Type B pancreatic cell (in vitro differentiated cells): Measurements from ENCODE around the gene POLR3A. TPM values are rescaled to one million over a fixed set of nuclear protein-coding genes. Genes with fewer than 3 reads are reported as not detected.

Experiments used
- DNase-seq: peaks from one replicate; pipeline ENCODE4 v3.0.0; 2021; ENCODE audit warnings: mixed read lengths; ENCODE audit not compliant: unreplicated experiment; ENCODE audit errors: extremely low spot score
- H3K27ac Mint-ChIP-seq: 2 replicates; pipeline ENCODE4 v1.8.0; 2021; ENCODE audit warnings: mild to moderate bottlenecking, mixed read lengths
- H3K27me3 Mint-ChIP-seq: 2 replicates; pipeline ENCODE4 v1.8.0; 2021; ENCODE audit warnings: mixed read lengths
- H3K36me3 Mint-ChIP-seq: 2 replicates; pipeline ENCODE4 v1.8.0; 2021; ENCODE audit warnings: mixed read lengths
- H3K4me1 Mint-ChIP-seq: one replicate; pipeline ENCODE4 v1.8.0; 2021; ENCODE audit warnings: mixed read lengths; ENCODE audit not compliant: unreplicated experiment
- H3K4me3 Mint-ChIP-seq: 2 replicates; pipeline ENCODE4 v1.8.0; 2021; ENCODE audit warnings: mild to moderate bottlenecking, mixed read lengths
- H3K9me3 Mint-ChIP-seq: 2 replicates; pipeline ENCODE4 v1.8.0; 2021; ENCODE audit warnings: mixed read lengths
- CTCF ChIP-seq: fragments of 200-600 bp; sonication (generic); conservative IDR thresholded peaks from 2 replicates; pipeline ENCODE4 v1.5.0; 2021; ENCODE audit warnings: antibody characterized with exemption, mild to moderate bottlenecking
- total RNA-seq: library from RNA; stranded (reverse); gene quantifications from 2 replicates; pipeline ENCODE4 v1.2.1, GENCODE V29; 2021; ENCODE audit warnings: low replicate concordance

Gene POLR3A
- total RNA-seq, 1 donor from 2014 or later, result 23.8 TPM

DNA sequence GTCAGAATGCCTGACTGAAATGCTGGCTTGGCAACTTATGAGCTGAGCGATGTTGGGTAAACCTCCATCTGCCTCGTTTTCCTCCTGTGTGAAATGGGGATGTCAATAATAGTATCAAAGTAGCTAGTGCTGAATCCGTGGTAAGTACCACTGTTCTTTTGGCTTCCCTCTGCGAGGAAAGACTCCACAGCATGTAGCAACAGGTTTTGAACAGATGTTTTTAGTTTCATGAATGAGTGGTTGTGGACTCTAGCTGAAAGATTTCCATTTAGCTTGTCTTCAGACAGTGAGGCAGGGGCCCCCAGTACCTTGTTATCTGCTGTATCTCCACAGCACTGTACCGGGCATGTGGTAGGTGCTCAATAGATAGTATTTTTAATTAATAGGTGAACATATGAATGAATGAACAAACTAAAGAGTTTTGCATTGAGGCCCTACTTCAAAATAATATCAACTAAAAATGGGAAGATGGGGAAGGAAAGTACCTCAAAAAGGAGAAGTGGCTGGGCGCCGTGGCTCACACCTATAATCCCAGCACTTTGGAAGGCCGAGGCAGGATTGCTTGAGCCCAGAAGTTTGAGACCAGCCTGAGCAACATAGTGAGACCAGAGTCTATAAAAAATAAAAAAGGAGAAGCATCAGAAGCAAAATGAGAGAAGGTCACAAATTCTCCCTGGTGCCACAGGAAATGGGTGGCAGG lies 97.1 kb downstream of the POLR3A start:
- H3K9me3 Mint-ChIP-seq, result no peaks in the 10 kb centered on the region
- TF ChIP-seq CTCF, result no peak
- H3K36me3 Mint-ChIP-seq, result no peaks in the 10 kb centered on the region
- H3K4me1 Mint-ChIP-seq, result peaks cover 39% of the 10 kb centered on the region
- DNase-seq, result no peak
- peak overlapping the region; percentile 19 for H3K27ac Mint-ChIP-seq
- no peaks in the 10 kb centered on the region for H3K27me3 Mint-ChIP-seq
- no peak overlapping the region for H3K4me3 Mint-ChIP-seq

- TF ChIP-seq CTCF, result no peak
- Mint-ChIP-seq H3K4me3 (peak overlapping the region; percentile 88), H3K27ac (peak overlapping the region; percentile 75), H3K4me1 (peaks cover 38% of the 10 kb centered on the region), H3K9me3 (no peaks in the 10 kb centered on the region), H3K36me3 (no peaks in the 10 kb centered on the region), H3K27me3 (no peaks in the 10 kb centered on the region)
- no peak for DNase-seq
Observed at GRCh38 chr10:77927402-77928246, 101.7 kb downstream of the POLR3A start.

GRCh38 chr10:77926566-77927401 lies 102.5 kb downstream of the POLR3A start, which contains the start of gene DLG5:
Gene DLG5 (minus strand): TSS chr10:77926755. CDS start chr10:77926520, 235 bp downstream.
- peaks cover 33% of the 10 kb centered on the region for H3K4me1 Mint-ChIP-seq
- TF ChIP-seq CTCF, result peak; percentile 48
- H3K9me3 Mint-ChIP-seq, result no peaks in the 10 kb centered on the region
- no peaks in the 10 kb centered on the region for H3K27me3 Mint-ChIP-seq
- peak; percentile 74 for DNase-seq
- peak within 1 kb of the TSS; percentile 75 for H3K27ac Mint-ChIP-seq
- H3K36me3 Mint-ChIP-seq, result no peaks in the 10 kb centered on the region
- peak within 1 kb of the TSS; percentile 93 for H3K4me3 Mint-ChIP-seq

DNA sequence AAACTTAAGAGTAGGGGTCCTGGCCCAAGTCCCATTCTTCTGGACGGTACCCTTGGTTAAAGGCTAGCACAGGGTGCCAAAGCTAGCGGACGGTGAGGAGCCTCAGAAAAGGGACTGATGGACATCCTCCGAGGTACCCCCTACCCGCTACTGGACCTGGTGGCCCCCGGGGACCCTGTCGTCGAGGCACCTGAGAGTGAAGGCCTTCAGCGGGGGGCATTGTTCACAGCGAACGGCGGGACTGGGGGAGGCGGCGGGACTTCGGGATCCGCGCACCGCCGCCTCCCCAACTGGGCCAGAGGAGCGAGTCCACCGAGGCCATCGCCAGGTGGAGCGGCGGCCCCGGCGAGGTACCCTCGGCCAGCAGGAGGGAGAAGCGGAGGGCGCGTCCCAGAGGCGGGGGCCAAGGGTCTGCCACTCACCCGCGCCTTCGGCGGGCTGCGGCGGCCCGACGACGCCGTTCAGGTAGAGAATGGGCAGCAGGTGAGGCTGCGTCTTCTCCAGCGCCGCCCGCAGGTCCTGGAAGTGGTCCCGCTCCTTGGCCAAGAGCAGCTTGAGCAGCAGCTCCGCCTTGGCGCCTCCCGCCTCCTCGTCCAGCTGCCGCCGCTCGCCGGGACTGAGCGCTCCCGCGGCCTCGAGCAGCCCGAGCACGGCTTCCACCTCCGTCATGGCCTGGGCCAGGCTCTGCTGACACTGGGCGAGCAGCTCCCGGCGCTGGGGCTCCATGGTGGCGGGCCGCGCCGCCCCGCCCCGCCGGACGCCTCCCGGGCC lies 103.3 kb downstream of the POLR3A start:
- Mint-ChIP-seq H3K9me3 (no peaks in the 10 kb centered on the region), H3K4me1 (peaks cover 38% of the 10 kb centered on the region), H3K36me3 (no peaks in the 10 kb centered on the region), H3K27me3 (no peaks in the 10 kb centered on the region), H3K27ac (peak overlapping the region; percentile 61), H3K4me3 (peak overlapping the region; percentile 93)
- no peak for TF ChIP-seq CTCF
- DNase-seq, result peak; percentile 77

DNA sequence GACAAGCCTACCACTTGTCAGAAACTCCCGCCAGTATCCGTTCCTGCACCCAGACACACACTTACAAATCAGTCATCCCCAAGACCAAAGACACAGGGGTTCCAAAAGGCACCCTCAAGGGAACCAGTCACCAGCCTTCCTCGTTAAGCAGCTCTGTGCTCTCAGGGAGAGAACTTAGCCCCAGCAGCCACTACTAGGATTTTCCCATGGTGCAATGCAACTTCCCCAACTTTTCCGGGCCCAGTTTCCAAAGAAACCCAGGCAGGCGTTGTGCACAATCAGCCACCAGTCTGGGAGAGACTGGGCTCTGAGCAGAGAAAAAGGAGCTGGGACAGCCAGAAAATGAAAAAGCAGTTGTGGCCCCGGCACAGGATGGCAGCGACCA lies 103.9 kb downstream of the POLR3A start:
- Mint-ChIP-seq H3K4me3 (peak overlapping the region; percentile 93), H3K27ac (peak overlapping the region; percentile 61), H3K9me3 (no peaks in the 10 kb centered on the region), H3K4me1 (peaks cover 44% of the 10 kb centered on the region), H3K36me3 (no peaks in the 10 kb centered on the region), H3K27me3 (no peaks in the 10 kb centered on the region)
- no peak for TF ChIP-seq CTCF
- no peak for DNase-seq
